ENCODE measurements around the gene PTPRA. TPM values are rescaled to one million over a fixed set of nuclear protein-coding genes. Genes with fewer than 3 reads are reported as not detected.

Gene PTPRA
- total and polyA plus RNA-seq, 2 donors from 2014 or later, result 33.1 to 70.3 TPM

- no peaks in the 10 kb centered on the region for H3K9me3 ChIP-seq (ENCODE audit: control insufficient read depth in 2 of 3, insufficient read depth in 1 of 3, low read length in 3 of 3)
- DNase-seq (no peak), FAIRE-seq (no peak)
- H3K27me3 ChIP-seq (ENCODE audit: control insufficient read depth, insufficient read depth, low read length), result no peaks in the 10 kb centered on the region
- no peak overlapping the region for H3K27ac ChIP-seq (ENCODE audit: low read depth in 2 of 2, low read length in 2 of 2)
- H3K9ac ChIP-seq (ENCODE audit: low read length in 3 of 3), result no peak overlapping the region
- no peak overlapping the region for H3K4me3 ChIP-seq (ENCODE audit: low read length in 3 of 3)
- H3K4me1 ChIP-seq (ENCODE audit: control insufficient read depth in 2 of 3, insufficient read depth in 2 of 3, low read depth in 1 of 3, low read length in 3 of 3), result peaks cover 0 to 9% (median 0%) of the 10 kb centered on the region in 3 donors
- intact Hi-C loops (cut with DNase I), result no loop called here
- TF ChIP-seq CTCF (IDR thresholded peaks at IDR 0.05; ENCODE audit: borderline replicate concordance, extremely low read depth, insufficient read depth), result no peak
- no peaks in the 10 kb centered on the region for H3K36me3 ChIP-seq (ENCODE audit: control insufficient read depth in 2 of 3, insufficient read depth in 3 of 3, low read length in 3 of 3)
These were observed 35.9 kb upstream of the PTPRA start for GRCh38 chr20:2837221-2837960.

GRCh38 chr20:2838170-2838797 lies 35.0 kb upstream of the PTPRA start:
- H3K27me3 ChIP-seq (ENCODE audit: control insufficient read depth, insufficient read depth, low read length), result no peaks in the 10 kb centered on the region
- TF ChIP-seq CTCF (IDR thresholded peaks at IDR 0.05; ENCODE audit: borderline replicate concordance, extremely low read depth, insufficient read depth), result no peak
- H3K4me1 ChIP-seq (ENCODE audit: control insufficient read depth in 2 of 3, insufficient read depth in 2 of 3, low read depth in 1 of 3, low read length in 3 of 3), result peaks cover 0 to 9% (median 0%) of the 10 kb centered on the region in 3 donors
- intact Hi-C loops (cut with DNase I), result no loop called here
- no peak overlapping the region for H3K4me3 ChIP-seq (ENCODE audit: low read length in 3 of 3)
- no peak overlapping the region for H3K9ac ChIP-seq (ENCODE audit: low read length in 3 of 3)
- H3K9me3 ChIP-seq (ENCODE audit: control insufficient read depth in 2 of 3, insufficient read depth in 1 of 3, low read length in 3 of 3), result no peaks in the 10 kb centered on the region
- no peak overlapping the region for H3K27ac ChIP-seq (ENCODE audit: low read depth in 2 of 2, low read length in 2 of 2)
- H3K36me3 ChIP-seq (ENCODE audit: control insufficient read depth in 2 of 3, insufficient read depth in 3 of 3, low read length in 3 of 3), result no peaks in the 10 kb centered on the region
- FAIRE-seq (no peak), DNase-seq (peak in 1 of 5 donors; percentile 53)

GRCh38 chr20:2838847-2839671 lies 34.2 kb upstream of the PTPRA start:
- Histone ChIP-seq H3K9ac (ENCODE audit: low read length in 3 of 3) (no peak overlapping the region), H3K36me3 (ENCODE audit: control insufficient read depth in 2 of 3, insufficient read depth in 3 of 3, low read length in 3 of 3) (no peaks in the 10 kb centered on the region), H3K9me3 (ENCODE audit: control insufficient read depth in 2 of 3, insufficient read depth in 1 of 3, low read length in 3 of 3) (no peaks in the 10 kb centered on the region), H3K4me1 (ENCODE audit: control insufficient read depth in 2 of 3, insufficient read depth in 2 of 3, low read depth in 1 of 3, low read length in 3 of 3) (peaks cover 0 to 9% (median 0%) of the 10 kb centered on the region in 3 donors), H3K27me3 (ENCODE audit: control insufficient read depth, insufficient read depth, low read length) (no peaks in the 10 kb centered on the region), H3K27ac (ENCODE audit: low read depth in 2 of 2, low read length in 2 of 2) (no peak overlapping the region), H3K4me3 (ENCODE audit: low read length in 3 of 3) (peak overlapping the region in 1 of 3 donors; percentile 81)
- DNase-seq, result peak in 1 of 5 donors; percentile 34
- no peak for TF ChIP-seq CTCF (IDR thresholded peaks at IDR 0.05; ENCODE audit: borderline replicate concordance, extremely low read depth, insufficient read depth)
- intact Hi-C loops (cut with DNase I), result no loop called here
- no peak for FAIRE-seq
